ENCODE measurements around the gene WDR83.

GRCh38 chr19:12668932-12669269 is 2.3 kb downstream of the WDR83 start:
- TF ChIP-seq POLR2AphosphoS5 (IDR thresholded peaks at IDR 0.05) (no peak), CTCF (IDR thresholded peaks at IDR 0.05) (no peak), POLR2A (IDR thresholded peaks at IDR 0.05) (no peak)

Data from breast epithelium (tissue), 3 donors.